Astrocyte (in vitro differentiated cells and primary cell): Measurements from ENCODE around the gene ALDH1A3. TPM values are rescaled to one million over a fixed set of nuclear protein-coding genes. Genes with fewer than 3 reads are reported as not detected.

ENCODE experiments used
- DNase-seq: peaks from one replicate; pipeline ENCODE4 v3.0.0-alpha.2; 2010; ENCODE audit warnings: low read depth
- FAIRE-seq: peaks from 2 replicates; lab custom pipeline; 2011; peaks lifted over from hg19 to GRCh38; lab: Jason Lieb, UNC
- H2AFZ ChIP-seq: 2 replicates; pipeline ENCODE4 v1.6.0; 2012; ENCODE audit warnings: low read depth, low read length, inconsistent platforms
- H3K27ac ChIP-seq: 2 replicates; pipeline ENCODE4 v1.5.1; 2011; ENCODE audit warnings: low read depth, low read length, inconsistent platforms
- H3K27me3 ChIP-seq: 2 replicates; pipeline ENCODE4 v1.6.0; 2011; ENCODE audit warnings: low read length, inconsistent platforms; ENCODE audit not compliant: insufficient read depth
- H3K36me3 ChIP-seq: 2 replicates; pipeline ENCODE4 v1.5.1; 2011; ENCODE audit warnings: low read length, inconsistent platforms; ENCODE audit not compliant: insufficient read depth
- H3K4me1 ChIP-seq: 2 replicates; pipeline ENCODE4 v1.5.1; 2011; ENCODE audit warnings: low read length, inconsistent platforms; ENCODE audit not compliant: insufficient read depth
- H3K4me2 ChIP-seq: 2 replicates; pipeline ENCODE4 v1.6.0; 2012; ENCODE audit warnings: low read length, inconsistent platforms
- H3K4me3 ChIP-seq: 2 replicates; pipeline ENCODE4 v1.5.1; 2011; ENCODE audit warnings: low read depth, mild to moderate bottlenecking, low read length, inconsistent platforms; ENCODE audit not compliant: insufficient read depth
- H3K79me2 ChIP-seq: 2 replicates; pipeline ENCODE4 v1.6.0; 2012; ENCODE audit warnings: mild to moderate bottlenecking, low read length, inconsistent platforms; ENCODE audit not compliant: insufficient read depth
- H3K9ac ChIP-seq: 2 replicates; pipeline ENCODE4 v1.6.0; 2012; ENCODE audit warnings: mild to moderate bottlenecking, low read length, inconsistent platforms
- H3K9me3 ChIP-seq: 2 replicates; pipeline ENCODE4 v1.5.1; 2012; ENCODE audit warnings: low read depth, mild to moderate bottlenecking, low read length, inconsistent platforms; ENCODE audit not compliant: insufficient read depth
- H4K20me1 ChIP-seq: 2 replicates; pipeline ENCODE4 v1.6.0; 2012; ENCODE audit warnings: low read length, inconsistent platforms; ENCODE audit not compliant: insufficient read depth
- H3K27ac Mint-ChIP-seq: one replicate; pipeline ENCODE4 v1.8.0; 2021; ENCODE audit warnings: mild to moderate bottlenecking, mixed read lengths; ENCODE audit not compliant: unreplicated experiment
- H3K27me3 Mint-ChIP-seq: one replicate; pipeline ENCODE4 v1.8.0; 2021; ENCODE audit warnings: low read depth, mixed read lengths; ENCODE audit not compliant: unreplicated experiment
- H3K36me3 Mint-ChIP-seq: one replicate; pipeline ENCODE4 v1.8.0; 2021; ENCODE audit warnings: low read depth, mixed read lengths; ENCODE audit not compliant: unreplicated experiment
- H3K4me1 Mint-ChIP-seq: one replicate; pipeline ENCODE4 v1.8.0; 2021; ENCODE audit warnings: low read depth, mixed read lengths; ENCODE audit not compliant: unreplicated experiment
- H3K4me3 Mint-ChIP-seq: one replicate; pipeline ENCODE4 v1.8.0; 2021; ENCODE audit warnings: mild to moderate bottlenecking, moderate library complexity, mixed read lengths; ENCODE audit not compliant: unreplicated experiment
- H3K9me3 Mint-ChIP-seq: one replicate; pipeline ENCODE4 v1.8.0; 2021; ENCODE audit warnings: mild to moderate bottlenecking, mixed read lengths; ENCODE audit not compliant: unreplicated experiment
- CTCF ChIP-seq: IDR thresholded peaks from 2 replicates; pipeline ENCODE4 v1.5.1; 2011; ENCODE audit warnings: low read depth, mild to moderate bottlenecking, inconsistent platforms, low read length, moderate library complexity; ENCODE audit not compliant: insufficient read depth
- EZH2 ChIP-seq: IDR thresholded peaks from 2 replicates; pipeline ENCODE4 v1.6.1; 2012; ENCODE audit warnings: mild to moderate bottlenecking, low read length, inconsistent platforms; ENCODE audit not compliant: insufficient read depth
- total RNA-seq: library from RNA; stranded (reverse); gene quantifications from 2 replicates; pipeline ENCODE4 v1.2.1, GENCODE V29; 2021

ALDH1A3 gene
- total RNA-seq, 1 donor from 2014 or later: 0.95 TPM

- no peaks in the 10 kb centered on the region for H4K20me1 ChIP-seq
- no peaks in the 10 kb centered on the region for H3K27me3 ChIP-seq
- no peak overlapping the region for H3K4me3 ChIP-seq
- H3K27ac ChIP-seq: peak overlapping the region; percentile 62
- Mint-ChIP-seq H3K4me1 (peaks cover 11% of the 10 kb centered on the region), H3K9me3 (no peaks in the 10 kb centered on the region), H3K36me3 (no peaks in the 10 kb centered on the region), H3K27ac (no peak overlapping the region), H3K4me3 (no peak overlapping the region), H3K27me3 (peaks cover 7% of the 10 kb centered on the region)
- no peak overlapping the region for H3K9ac ChIP-seq
- FAIRE-seq: no peak
- H2AFZ ChIP-seq: no peak overlapping the region
- no peak for TF ChIP-seq CTCF
- no peak for TF ChIP-seq EZH2
- no peaks in the 10 kb centered on the region for H3K9me3 ChIP-seq
- H3K79me2 ChIP-seq: no peaks in the 10 kb centered on the region
- no peak for DNase-seq
- H3K36me3 ChIP-seq: no peaks in the 10 kb centered on the region
- H3K4me2 ChIP-seq: peak overlapping the region; percentile 69
- H3K4me1 ChIP-seq: peaks cover 14% of the 10 kb centered on the region
Observed at GRCh38 chr15:100959066-100960050, 79.7 kb downstream of the ALDH1A3 start.

Other genes with a start within 250 kb of the ALDH1A3 start
- gene LRRK1, start 39.5 kb downstream of the ALDH1A3 start, total RNA-seq: 0.41 and 0.65 TPM in 2 replicates